KMS-11 (cell line): ENCODE data around the gene AOPEP.

ENCODE experiments used
- H2AFZ ChIP-seq: fragments of 200-600 bp; sonication (generic); 2 replicates; pipeline ENCODE4 v1.6.1; 2016; ENCODE audit warnings: antibody characterized with exemption, mixed run types, low read depth
- H3K27ac ChIP-seq: fragments of 200-600 bp; sonication (generic); 2 replicates; pipeline ENCODE4 v1.6.1; 2016; ENCODE audit warnings: mild to moderate bottlenecking, mixed run types
- H3K27me3 ChIP-seq: fragments of 200-600 bp; sonication (generic); 2 replicates; pipeline ENCODE4 v1.6.1; 2017; ENCODE audit warnings: mild to moderate bottlenecking, low read depth, mixed run types, moderate library complexity; ENCODE audit not compliant: insufficient read depth
- H3K36me3 ChIP-seq: fragments of 200-600 bp; sonication (generic); 2 replicates; pipeline ENCODE4 v1.6.1; 2017; ENCODE audit warnings: mild to moderate bottlenecking, mixed run types; ENCODE audit not compliant: insufficient read depth
- H3K4me1 ChIP-seq: fragments of 200-600 bp; sonication (generic); 2 replicates; pipeline ENCODE4 v1.6.1; 2016; ENCODE audit warnings: mild to moderate bottlenecking, low read depth, mixed run types; ENCODE audit not compliant: poor library complexity, severe bottlenecking
- H3K4me2 ChIP-seq: fragments of 200-600 bp; sonication (generic); 2 replicates; pipeline ENCODE4 v1.7.0; 2016; ENCODE audit warnings: mild to moderate bottlenecking, mixed run types
- H3K4me3 ChIP-seq: fragments of 200-600 bp; sonication (generic); IDR thresholded peaks from 2 replicates; pipeline ENCODE4 v1.6.1; 2017; ENCODE audit warnings: low read depth, low read length, mixed read lengths; ENCODE audit not compliant: insufficient read depth
- H3K79me2 ChIP-seq: fragments of 200-600 bp; sonication (generic); 2 replicates; pipeline ENCODE4 v1.6.1; 2016; ENCODE audit warnings: low read depth, mixed run types; ENCODE audit not compliant: insufficient read depth
- H3K9ac ChIP-seq: fragments of 200-600 bp; sonication (generic); 2 replicates; pipeline ENCODE4 v1.6.1; 2016; ENCODE audit warnings: mild to moderate bottlenecking, mixed run types
- H4K20me1 ChIP-seq: fragments of 200-600 bp; sonication (generic); 2 replicates; pipeline ENCODE4 v1.6.1; 2016; ENCODE audit warnings: mild to moderate bottlenecking, mixed run types; ENCODE audit not compliant: insufficient read depth
- CTCF ChIP-seq: fragments of 200-600 bp; sonication (generic); conservative IDR thresholded peaks from 2 replicates; pipeline ENCODE4 v1.6.1; 2017; ENCODE audit warnings: low read depth, mild to moderate bottlenecking, antibody characterized with exemption, low read length, moderate library complexity, mixed read lengths

The AOPEP gene

GRCh38 chr9:94915476-94916450, 189.3 kb downstream of the AOPEP start:
- H3K27me3 ChIP-seq, result no peaks in the 10 kb centered on the region
- no peaks in the 10 kb centered on the region for H3K79me2 ChIP-seq
- H4K20me1 ChIP-seq, result no peaks in the 10 kb centered on the region
- H3K4me3 ChIP-seq, result no peak overlapping the region
- no peaks in the 10 kb centered on the region for H3K4me1 ChIP-seq
- no peak for TF ChIP-seq CTCF
- no peak overlapping the region for H3K27ac ChIP-seq
- no peaks in the 10 kb centered on the region for H3K36me3 ChIP-seq
- no peak overlapping the region for H3K9ac ChIP-seq
- no peak overlapping the region for H3K4me2 ChIP-seq
- H2AFZ ChIP-seq, result no peak overlapping the region

GRCh38 chr9:94916956-94917355, 190.5 kb downstream of the AOPEP start:
- H3K27me3 ChIP-seq, result no peaks in the 10 kb centered on the region
- H3K36me3 ChIP-seq, result no peaks in the 10 kb centered on the region
- no peak overlapping the region for H3K4me3 ChIP-seq
- H4K20me1 ChIP-seq, result no peaks in the 10 kb centered on the region
- H3K4me1 ChIP-seq, result no peaks in the 10 kb centered on the region
- no peak overlapping the region for H3K9ac ChIP-seq
- no peaks in the 10 kb centered on the region for H3K79me2 ChIP-seq
- H3K27ac ChIP-seq, result no peak overlapping the region
- no peak overlapping the region for H3K4me2 ChIP-seq
- no peak overlapping the region for H2AFZ ChIP-seq
- no peak for TF ChIP-seq CTCF

- no peak for TF ChIP-seq CTCF
- Histone ChIP-seq H3K27me3 (no peaks in the 10 kb centered on the region), H3K27ac (no peak overlapping the region), H3K9ac (no peak overlapping the region), H4K20me1 (no peaks in the 10 kb centered on the region), H3K4me3 (no peak overlapping the region), H3K4me1 (no peaks in the 10 kb centered on the region), H3K36me3 (no peaks in the 10 kb centered on the region), H3K79me2 (no peaks in the 10 kb centered on the region), H2AFZ (no peak overlapping the region), H3K4me2 (no peak overlapping the region)
Observed at GRCh38 chr9:94918038-94918753, 191.7 kb downstream of the AOPEP start.

- Histone ChIP-seq H3K4me3 (no peak overlapping the region), H3K27me3 (no peaks in the 10 kb centered on the region), H3K79me2 (no peaks in the 10 kb centered on the region), H3K4me2 (no peak overlapping the region), H3K36me3 (no peaks in the 10 kb centered on the region), H2AFZ (no peak overlapping the region), H4K20me1 (no peaks in the 10 kb centered on the region), H3K4me1 (no peaks in the 10 kb centered on the region), H3K9ac (no peak overlapping the region), H3K27ac (no peak overlapping the region)
- no peak for TF ChIP-seq CTCF
Observed at GRCh38 chr9:94919376-94920098, 193.0 kb downstream of the AOPEP start.
